GM23338 (cell line): ENCODE data around the gene PPCDC. TPM values are rescaled to one million over a fixed set of nuclear protein-coding genes. Genes with fewer than 3 reads are reported as not detected.

Experiments used
- ATAC-seq: fragments of 200-7000 bp; cut with Tn5 transposase; 3 replicates; pipeline ENCODE4 v1.9.1; 2020
- DNase-seq: peaks from one replicate; pipeline ENCODE4 v3.0.0-alpha.2; 2015; ENCODE audit warnings: low spot score
- H2AFZ ChIP-seq: fragments of 200-600 bp; sonication (generic); 2 replicates; pipeline ENCODE4 v1.8.0; 2016; ENCODE audit warnings: antibody characterized with exemption, mild to moderate bottlenecking, moderate library complexity
- H3F3A ChIP-seq: fragments of 200-600 bp; sonication (generic); replicated peaks from 2 replicates; pipeline ENCODE4 v1.8.0; 2017; ENCODE audit warnings: antibody characterized with exemption, mixed run types, low read depth
- H3K27ac ChIP-seq: fragments of 200-600 bp; sonication (generic); 2 replicates; pipeline ENCODE4 v1.6.1; 2016; ENCODE audit warnings: low read depth
- H3K27me3 ChIP-seq: fragments of 200-600 bp; sonication (generic); 2 replicates; pipeline ENCODE4 v1.8.0; 2016; ENCODE audit warnings: mild to moderate bottlenecking, mixed run types, moderate library complexity; ENCODE audit not compliant: insufficient read depth
- H3K36me3 ChIP-seq: fragments of 200-600 bp; sonication (generic); 2 replicates; pipeline ENCODE4 v1.8.0; 2016; ENCODE audit warnings: mild to moderate bottlenecking; ENCODE audit not compliant: insufficient read depth
- H3K4me1 ChIP-seq: fragments of 200-600 bp; sonication (generic); 2 replicates; pipeline ENCODE4 v1.8.0; 2016; ENCODE audit warnings: mild to moderate bottlenecking, moderate library complexity; ENCODE audit not compliant: insufficient read depth
- H3K4me2 ChIP-seq: fragments of 200-600 bp; sonication (generic); 2 replicates; pipeline ENCODE4 v1.7.1; 2017; ENCODE audit warnings: mixed run types
- H3K4me3 ChIP-seq: fragments of 200-600 bp; sonication (generic); 2 replicates; pipeline ENCODE4 v1.6.1; 2016; ENCODE audit warnings: mixed run types
- H3K79me2 ChIP-seq: fragments of 200-600 bp; sonication (generic); replicated peaks from 2 replicates; pipeline ENCODE4 v1.8.0; 2017; ENCODE audit warnings: mild to moderate bottlenecking; ENCODE audit not compliant: insufficient read depth
- H3K9me2 ChIP-seq: fragments of 200-600 bp; sonication (generic); 2 replicates; pipeline ENCODE4 v1.8.0; 2017; ENCODE audit not compliant: insufficient read depth
- H4K20me1 ChIP-seq: fragments of 200-600 bp; sonication (generic); replicated peaks from 2 replicates; pipeline ENCODE4 v1.8.0; 2017; ENCODE audit warnings: mild to moderate bottlenecking; ENCODE audit not compliant: insufficient read depth
- H3K27ac Mint-ChIP-seq: 2 replicates; pipeline ENCODE4 v1.8.0; 2020; ENCODE audit warnings: inconsistent platforms, mild to moderate bottlenecking, moderate library complexity, mixed read lengths
- H3K27me3 Mint-ChIP-seq: 3 replicates; pipeline ENCODE4 v1.8.0; 2022; ENCODE audit warnings: low read depth, mild to moderate bottlenecking, moderate library complexity, mixed read lengths, inconsistent platforms; ENCODE audit not compliant: insufficient read depth, poor library complexity
- H3K36me3 Mint-ChIP-seq: 3 replicates; pipeline ENCODE4 v1.8.0; 2021; ENCODE audit warnings: low read depth, mild to moderate bottlenecking, inconsistent platforms, moderate library complexity, mixed read lengths
- H3K4me1 Mint-ChIP-seq: 3 replicates; pipeline ENCODE4 v1.8.0; 2020; ENCODE audit warnings: mild to moderate bottlenecking, inconsistent platforms, mixed read lengths
- H3K4me3 Mint-ChIP-seq: 3 replicates; pipeline ENCODE4 v1.8.0; 2021; ENCODE audit warnings: moderate library complexity, mild to moderate bottlenecking, inconsistent platforms, mixed read lengths
- H3K9me3 Mint-ChIP-seq: 3 replicates; pipeline ENCODE4 v1.8.0; 2020; ENCODE audit warnings: moderate library complexity, mild to moderate bottlenecking, inconsistent platforms, mixed read lengths
- CTCF ChIP-seq, 2 experiments: fragments of 200-600 bp in 1 of 2; sonication (generic) in 1 of 2; conservative IDR thresholded peaks; 2 replicates each; pipeline versions ENCODE4 v1.5.1 to v1.6.1; 2016 to 2017; ENCODE audit warnings: antibody characterized with exemption in 2 of 2, low read depth in 2 of 2, mild to moderate bottlenecking in 2 of 2, moderate library complexity in 1 of 2
- ETS1 ChIP-seq: IDR thresholded peaks from 2 replicates; pipeline ENCODE4 v1.6.1; 2016; ENCODE audit warnings: antibody characterized with exemption
- EZH2phosphoT487 ChIP-seq: fragments of 200-600 bp; sonication (generic); IDR thresholded peaks from one replicate; pipeline ENCODE4 v1.8.1; 2018; ENCODE audit warnings: antibody characterized with exemption; ENCODE audit not compliant: unreplicated experiment
- JUNB ChIP-seq: IDR thresholded peaks from one replicate; pipeline ENCODE4 v1.6.1; 2016; ENCODE audit warnings: antibody characterized with exemption; ENCODE audit not compliant: unreplicated experiment
- NANOG ChIP-seq: IDR thresholded peaks from 2 replicates; pipeline ENCODE4 v1.6.1; 2016; ENCODE audit warnings: antibody characterized with exemption, borderline replicate concordance
- POLR2AphosphoS5 ChIP-seq: IDR thresholded peaks from 2 replicates; pipeline ENCODE4 v1.6.1; 2016; ENCODE audit warnings: antibody characterized with exemption, low read depth
- STAT1 ChIP-seq: IDR thresholded peaks from one replicate; pipeline ENCODE4 v1.6.1; 2016; ENCODE audit warnings: antibody characterized with exemption; ENCODE audit not compliant: unreplicated experiment
- ZNF114 ChIP-seq: fragments of 250-450 bp; sonication (Bioruptor Pico); IDR thresholded peaks from 2 replicates; pipeline ENCODE4 v1.5.0; 2020; ENCODE audit warnings: mild to moderate bottlenecking, moderate library complexity
- ZNF331 ChIP-seq: fragments of 250-450 bp; sonication (Bioruptor Pico); IDR thresholded peaks from 2 replicates; pipeline ENCODE4 v1.5.0; 2020; ENCODE audit warnings: low read depth, mild to moderate bottlenecking, moderate library complexity
- polyA plus RNA-seq: library from polyadenylated mRNA; unstranded; fragments of >200 nt; fragmentation: Nextera tagmentation; extraction: Ambion mirVana; gene quantifications from 2 replicates; pipeline ENCODE4 v1.2.1, GENCODE V29; 2016
- total RNA-seq: library from RNA; depleted of rRNA; stranded (reverse); fragments of >200 nt; shearing (Covaris generic); gene quantifications from 2 replicates; pipeline ENCODE4 v1.2.3, GENCODE V29; 2014
- TF ChIP-seq, protein P1 (sequence below): fragments of 250-450 bp; sonication (Bioruptor Pico); IDR thresholded peaks from 2 replicates; pipeline ENCODE4 v1.5.0; 2020; ENCODE audit warnings: mild to moderate bottlenecking, moderate library complexity

Gene PPCDC
- total and polyA plus RNA-seq, 2 experiments from 2014 or later: 17.8 to 40.2 TPM

DNA sequence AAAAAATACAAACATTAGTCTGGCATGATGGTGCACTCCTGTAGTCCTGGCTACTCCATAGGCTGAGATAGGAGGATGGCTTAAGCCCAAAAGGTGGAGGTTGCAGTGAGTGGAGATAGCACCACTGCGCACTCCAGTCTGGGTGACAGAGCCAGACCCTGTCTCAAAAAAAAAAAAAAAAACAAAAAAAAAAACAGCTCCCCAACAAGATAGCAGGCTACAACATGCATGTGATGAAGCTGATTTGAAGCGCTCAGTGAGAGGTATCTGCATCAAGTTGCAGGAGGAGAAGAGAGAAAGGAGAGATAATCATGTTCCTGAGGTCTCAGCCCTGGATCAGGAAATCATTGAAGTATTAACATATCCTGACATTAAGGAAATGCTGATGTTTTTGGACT is 608 bp upstream of the PPCDC start:
- H3K27me3 ChIP-seq: no peaks in the 10 kb centered on the region
- no peaks in the 10 kb centered on the region for H4K20me1 ChIP-seq
- H2AFZ ChIP-seq: no peak overlapping the region
- H3K4me3 ChIP-seq: no peak overlapping the region
- ATAC-seq (no peak), DNase-seq (no peak)
- Mint-ChIP-seq H3K36me3 (peaks cover 16% of the 10 kb centered on the region), H3K9me3 (no peaks in the 10 kb centered on the region), H3K4me1 (peaks cover 10% of the 10 kb centered on the region; the same call in 2 of the 3 replicates), H3K27me3 (peaks cover 13% of the 10 kb centered on the region), H3K27ac (no peak overlapping the region), H3K4me3 (peak overlapping the region; percentile 94; the same call in 1 of the 3 replicates)
- H3F3A ChIP-seq: no peaks in the 10 kb centered on the region
- TF ChIP-seq EZH2phosphoT487: no peak
- no peak for TF ChIP-seq JUNB
- TF ChIP-seq ZNF114 (CRISPR knock-in tag): no peak
- no peak for TF ChIP-seq NANOG
- H3K9me2 ChIP-seq: no peaks in the 10 kb centered on the region
- no peak overlapping the region for H3K27ac ChIP-seq
- no peaks in the 10 kb centered on the region for H3K36me3 ChIP-seq
- peaks cover 7% of the 10 kb centered on the region; the same call in 1 of the 2 replicates for H3K4me1 ChIP-seq
- no peak overlapping the region for H3K4me2 ChIP-seq
- peaks cover 14% of the 10 kb centered on the region for H3K79me2 ChIP-seq

DNA sequence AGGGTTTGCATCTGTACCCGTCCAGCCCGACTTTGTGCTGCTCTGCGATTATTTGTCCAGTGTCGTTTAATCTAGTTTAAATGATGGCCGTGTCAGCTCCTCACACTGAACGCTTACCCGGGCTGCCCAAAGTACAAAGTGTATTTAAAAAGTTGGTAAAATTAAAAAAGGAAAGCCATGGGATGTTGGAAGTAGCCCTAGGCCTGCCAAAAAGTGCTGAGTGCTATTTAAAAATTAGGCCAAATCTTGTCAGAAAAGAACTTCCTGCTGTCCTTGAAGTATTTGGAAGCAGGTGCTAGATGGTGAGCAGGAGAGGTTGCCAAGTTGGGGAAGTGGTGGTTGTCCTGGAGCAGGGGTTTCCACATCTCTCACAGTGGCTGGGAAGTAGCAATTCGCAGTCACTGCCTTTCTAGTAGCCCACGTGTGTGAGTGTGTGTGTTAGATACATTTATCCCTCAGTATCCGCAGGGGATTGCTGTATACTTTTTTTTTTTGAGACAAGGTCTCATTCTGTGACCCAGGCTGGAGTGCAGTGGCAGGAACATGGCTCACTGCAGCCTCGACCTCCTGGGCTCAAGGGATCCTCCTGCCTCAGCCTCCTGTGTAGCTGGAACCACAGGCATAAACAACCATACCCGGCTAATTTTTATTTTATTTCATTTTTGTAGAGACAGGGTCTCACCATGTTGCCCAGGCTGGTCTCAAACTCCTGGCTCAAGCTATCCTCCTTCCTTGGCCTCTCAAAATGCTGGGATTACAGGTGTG is 664 bp downstream of the PPCDC start:
- Histone ChIP-seq H3K79me2 (peaks cover 14% of the 10 kb centered on the region), H4K20me1 (no peaks in the 10 kb centered on the region), H3K4me2 (peak overlapping the region; percentile 100), H2AFZ (peak overlapping the region; percentile 94), H3K4me1 (peaks cover 7% of the 10 kb centered on the region; the same call in 1 of the 2 replicates), H3K27me3 (no peaks in the 10 kb centered on the region), H3K4me3 (peak overlapping the region; percentile 99), H3K36me3 (no peaks in the 10 kb centered on the region), H3F3A (0 out of 2 replicates have a peak, but pooled peaks cover 2% of the 10 kb centered on the region), H3K9me2 (no peaks in the 10 kb centered on the region), H3K27ac (no peak overlapping the region)
- Mint-ChIP-seq H3K27me3 (peaks cover 15% of the 10 kb centered on the region), H3K36me3 (peaks cover 10% of the 10 kb centered on the region; the same call in 2 of the 3 replicates), H3K4me3 (peak overlapping the region; percentile 94), H3K4me1 (peaks cover 22% of the 10 kb centered on the region), H3K27ac (peak overlapping the region; percentile 97), H3K9me3 (no peaks in the 10 kb centered on the region)
- DNase-seq (peak; percentile 31), ATAC-seq (peak; percentile 15)
- TF ChIP-seq NANOG: no peak
- TF ChIP-seq CTCF (conservative IDR thresholded peaks at IDR 0.05; ENCODE audit: low read depth in 2 of 2): no peak
- no peak for TF ChIP-seq EZH2phosphoT487
- TF ChIP-seq ZNF331: no peak
- no peak for TF ChIP-seq ZNF114 (CRISPR knock-in tag)
- no peak for TF ChIP-seq STAT1
- TF ChIP-seq, protein P1, sequence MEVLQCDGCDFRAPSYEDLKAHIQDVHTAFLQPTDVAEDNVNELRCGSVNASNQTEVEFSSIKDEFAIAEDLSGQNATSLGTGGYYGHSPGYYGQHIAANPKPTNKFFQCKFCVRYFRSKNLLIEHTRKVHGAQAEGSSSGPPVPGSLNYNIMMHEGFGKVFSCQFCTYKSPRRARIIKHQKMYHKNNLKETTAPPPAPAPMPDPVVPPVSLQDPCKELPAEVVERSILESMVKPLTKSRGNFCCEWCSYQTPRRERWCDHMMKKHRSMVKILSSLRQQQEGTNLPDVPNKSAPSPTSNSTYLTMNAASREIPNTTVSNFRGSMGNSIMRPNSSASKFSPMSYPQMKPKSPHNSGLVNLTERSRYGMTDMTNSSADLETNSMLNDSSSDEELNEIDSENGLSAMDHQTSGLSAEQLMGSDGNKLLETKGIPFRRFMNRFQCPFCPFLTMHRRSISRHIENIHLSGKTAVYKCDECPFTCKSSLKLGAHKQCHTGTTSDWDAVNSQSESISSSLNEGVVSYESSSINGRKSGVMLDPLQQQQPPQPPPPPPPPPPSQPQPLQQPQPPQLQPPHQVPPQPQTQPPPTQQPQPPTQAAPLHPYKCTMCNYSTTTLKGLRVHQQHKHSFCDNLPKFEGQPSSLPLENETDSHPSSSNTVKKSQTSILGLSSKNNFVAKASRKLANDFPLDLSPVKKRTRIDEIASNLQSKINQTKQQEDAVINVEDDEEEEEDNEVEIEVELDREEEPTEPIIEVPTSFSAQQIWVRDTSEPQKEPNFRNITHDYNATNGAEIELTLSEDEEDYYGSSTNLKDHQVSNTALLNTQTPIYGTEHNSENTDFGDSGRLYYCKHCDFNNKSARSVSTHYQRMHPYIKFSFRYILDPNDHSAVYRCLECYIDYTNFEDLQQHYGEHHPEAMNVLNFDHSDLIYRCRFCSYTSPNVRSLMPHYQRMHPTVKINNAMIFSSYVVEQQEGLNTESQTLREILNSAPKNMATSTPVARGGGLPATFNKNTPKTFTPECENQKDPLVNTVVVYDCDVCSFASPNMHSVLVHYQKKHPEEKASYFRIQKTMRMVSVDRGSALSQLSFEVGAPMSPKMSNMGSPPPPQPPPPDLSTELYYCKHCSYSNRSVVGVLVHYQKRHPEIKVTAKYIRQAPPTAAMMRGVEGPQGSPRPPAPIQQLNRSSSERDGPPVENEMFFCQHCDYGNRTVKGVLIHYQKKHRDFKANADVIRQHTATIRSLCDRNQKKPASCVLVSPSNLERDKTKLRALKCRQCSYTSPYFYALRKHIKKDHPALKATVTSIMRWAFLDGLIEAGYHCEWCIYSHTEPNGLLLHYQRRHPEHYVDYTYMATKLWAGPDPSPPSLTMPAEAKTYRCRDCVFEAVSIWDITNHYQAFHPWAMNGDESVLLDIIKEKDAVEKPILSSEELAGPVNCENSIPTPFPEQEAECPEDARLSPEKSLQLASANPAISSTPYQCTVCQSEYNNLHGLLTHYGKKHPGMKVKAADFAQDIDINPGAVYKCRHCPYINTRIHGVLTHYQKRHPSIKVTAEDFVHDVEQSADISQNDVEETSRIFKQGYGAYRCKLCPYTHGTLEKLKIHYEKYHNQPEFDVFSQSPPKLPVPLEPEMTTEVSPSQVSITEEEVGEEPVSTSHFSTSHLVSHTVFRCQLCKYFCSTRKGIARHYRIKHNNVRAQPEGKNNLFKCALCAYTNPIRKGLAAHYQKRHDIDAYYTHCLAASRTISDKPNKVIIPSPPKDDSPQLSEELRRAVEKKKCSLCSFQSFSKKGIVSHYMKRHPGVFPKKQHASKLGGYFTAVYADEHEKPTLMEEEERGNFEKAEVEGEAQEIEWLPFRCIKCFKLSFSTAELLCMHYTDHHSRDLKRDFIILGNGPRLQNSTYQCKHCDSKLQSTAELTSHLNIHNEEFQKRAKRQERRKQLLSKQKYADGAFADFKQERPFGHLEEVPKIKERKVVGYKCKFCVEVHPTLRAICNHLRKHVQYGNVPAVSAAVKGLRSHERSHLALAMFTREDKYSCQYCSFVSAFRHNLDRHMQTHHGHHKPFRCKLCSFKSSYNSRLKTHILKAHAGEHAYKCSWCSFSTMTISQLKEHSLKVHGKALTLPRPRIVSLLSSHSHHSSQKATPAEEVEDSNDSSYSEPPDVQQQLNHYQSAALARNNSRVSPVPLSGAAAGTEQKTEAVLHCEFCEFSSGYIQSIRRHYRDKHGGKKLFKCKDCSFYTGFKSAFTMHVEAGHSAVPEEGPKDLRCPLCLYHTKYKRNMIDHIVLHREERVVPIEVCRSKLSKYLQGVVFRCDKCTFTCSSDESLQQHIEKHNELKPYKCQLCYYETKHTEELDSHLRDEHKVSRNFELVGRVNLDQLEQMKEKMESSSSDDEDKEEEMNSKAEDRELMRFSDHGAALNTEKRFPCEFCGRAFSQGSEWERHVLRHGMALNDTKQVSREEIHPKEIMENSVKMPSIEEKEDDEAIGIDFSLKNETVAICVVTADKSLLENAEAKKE: no peak
- TF ChIP-seq ETS1: no peak
- no peak for TF ChIP-seq POLR2AphosphoS5
